Lower leg skin (tissue), 4 donors: ENCODE measurements around the gene P2RX4. TPM values are rescaled to one million over a fixed set of nuclear protein-coding genes. Genes with fewer than 3 reads are reported as not detected.

Experiments used
- DNase-seq, 2 donors: peaks; one replicate each; pipeline ENCODE4 v3.0.0-alpha.2; 2019; ENCODE audit warnings: low spot score in 2 of 2
- H3K4me3 ChIP-seq: fragments of 200-600 bp; sonication (generic); 2 replicates; pipeline ENCODE4 v1.5.1; 2017; ENCODE audit warnings: mild to moderate bottlenecking, low read depth; ENCODE audit not compliant: poor library complexity, severe bottlenecking
- POLR2A ChIP-seq, 2 donors: fragments of 450-650 bp; IDR thresholded peaks; one replicate each; pipeline ENCODE4 v1.6.1; 2016 to 2017; ENCODE audit warnings: antibody characterized with exemption in 2 of 2, mild to moderate bottlenecking in 1 of 2, moderate library complexity in 1 of 2
- WGBS, 2 donors: methylation state at CpG; one replicate each; pipeline ENCODE4 v1.1.5; 2018; 5-methylcytosine and 5-hydroxymethylcytosine counted together
- intact Hi-C: fragments of 100-400 bp; cut with DNase I; formaldehyde crosslinking; loops from one replicate; pipeline ENCODE4 v1.15.0; 2023; ENCODE audit warnings: low total_unique reads
- total RNA-seq, 4 donors: library from RNA; depleted of rRNA; stranded (reverse); fragments of >200 nt; gene quantifications; one replicate each; pipeline ENCODE4 v1.1.0, GENCODE V29; 2016
- TF ChIP-seq, protein P1 (sequence below), 3 donors: fragments of 450-650 bp; IDR thresholded peaks; one replicate each; pipeline ENCODE4 v1.5.1; 2016; ENCODE audit warnings: antibody characterized with exemption in 3 of 3, mild to moderate bottlenecking in 3 of 3, moderate library complexity in 2 of 3

The P2RX4 gene
- total RNA-seq, 4 donors from 2014 or later = 19.4 to 38.0 (median 24.2) TPM

GRCh38 chr12:121238604-121239350 lies 28.8 kb downstream of the P2RX4 start:
- DNase-seq = no peak
- TF ChIP-seq, protein P1, sequence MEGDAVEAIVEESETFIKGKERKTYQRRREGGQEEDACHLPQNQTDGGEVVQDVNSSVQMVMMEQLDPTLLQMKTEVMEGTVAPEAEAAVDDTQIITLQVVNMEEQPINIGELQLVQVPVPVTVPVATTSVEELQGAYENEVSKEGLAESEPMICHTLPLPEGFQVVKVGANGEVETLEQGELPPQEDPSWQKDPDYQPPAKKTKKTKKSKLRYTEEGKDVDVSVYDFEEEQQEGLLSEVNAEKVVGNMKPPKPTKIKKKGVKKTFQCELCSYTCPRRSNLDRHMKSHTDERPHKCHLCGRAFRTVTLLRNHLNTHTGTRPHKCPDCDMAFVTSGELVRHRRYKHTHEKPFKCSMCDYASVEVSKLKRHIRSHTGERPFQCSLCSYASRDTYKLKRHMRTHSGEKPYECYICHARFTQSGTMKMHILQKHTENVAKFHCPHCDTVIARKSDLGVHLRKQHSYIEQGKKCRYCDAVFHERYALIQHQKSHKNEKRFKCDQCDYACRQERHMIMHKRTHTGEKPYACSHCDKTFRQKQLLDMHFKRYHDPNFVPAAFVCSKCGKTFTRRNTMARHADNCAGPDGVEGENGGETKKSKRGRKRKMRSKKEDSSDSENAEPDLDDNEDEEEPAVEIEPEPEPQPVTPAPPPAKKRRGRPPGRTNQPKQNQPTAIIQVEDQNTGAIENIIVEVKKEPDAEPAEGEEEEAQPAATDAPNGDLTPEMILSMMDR (IDR thresholded peaks at IDR 0.05) = no peak
- TF ChIP-seq POLR2A (IDR thresholded peaks at IDR 0.05) = no peak
- intact Hi-C loops = no loop called here
- no peak overlapping the region for H3K4me3 ChIP-seq
- WGBS, 2 donors = 62 to 67% methylated on average over 7 of the region's 7 CpGs

DNA sequence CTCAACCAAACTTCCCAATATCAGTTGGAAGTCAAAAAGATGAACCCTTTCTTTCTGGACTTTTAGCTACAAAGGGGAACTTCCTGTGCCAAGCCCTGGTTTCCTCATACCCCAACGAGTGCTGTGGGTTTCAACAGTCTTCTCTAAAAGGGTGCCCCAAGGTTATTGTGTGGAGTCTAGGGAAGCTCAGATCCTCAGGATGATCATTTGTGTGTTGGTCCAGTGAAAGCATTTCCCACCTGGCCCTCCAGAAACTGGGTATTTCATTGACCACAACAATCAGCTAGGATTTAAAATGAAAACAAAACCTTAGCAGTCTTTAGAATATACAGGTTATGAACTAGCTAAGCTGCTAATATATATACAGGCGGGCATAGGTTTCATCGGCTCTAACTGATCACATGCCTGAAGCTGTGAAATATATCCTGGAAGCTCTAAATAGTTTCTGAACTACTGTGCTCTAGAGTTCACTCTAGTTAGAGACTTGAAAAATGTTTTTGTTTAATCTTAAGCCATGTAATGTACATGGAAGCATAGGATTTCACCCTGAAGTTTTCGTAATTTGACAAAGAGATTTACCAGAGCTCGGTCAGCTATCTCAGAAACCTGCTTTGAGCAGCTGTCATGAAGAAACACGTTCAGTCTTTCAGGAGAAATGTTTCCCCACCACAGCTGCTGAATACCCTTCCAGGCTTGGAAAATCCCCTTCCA lies 29.6 kb downstream of the P2RX4 start:
- 68 to 74% methylated on average over 6 of the region's 6 CpGs for WGBS, 2 donors
- intact Hi-C loops = no loop called here
- DNase-seq = no peak
- TF ChIP-seq POLR2A (IDR thresholded peaks at IDR 0.05) = no peak
- TF ChIP-seq, protein P1 (IDR thresholded peaks at IDR 0.05) = no peak
- no peak overlapping the region for H3K4me3 ChIP-seq

GRCh38 chr12:121240062-121240420 lies 30.1 kb downstream of the P2RX4 start:
- 68 to 75% methylated on average over 7 of the region's 7 CpGs for whole genome bisulfite sequencing, 2 donors
- H3K4me3 ChIP-seq = no peak overlapping the region
- no peak for DNase-seq
- no peak for TF ChIP-seq POLR2A (IDR thresholded peaks at IDR 0.05)
- TF ChIP-seq, protein P1 (IDR thresholded peaks at IDR 0.05) = no peak
- intact Hi-C loops = no loop called here

DNA sequence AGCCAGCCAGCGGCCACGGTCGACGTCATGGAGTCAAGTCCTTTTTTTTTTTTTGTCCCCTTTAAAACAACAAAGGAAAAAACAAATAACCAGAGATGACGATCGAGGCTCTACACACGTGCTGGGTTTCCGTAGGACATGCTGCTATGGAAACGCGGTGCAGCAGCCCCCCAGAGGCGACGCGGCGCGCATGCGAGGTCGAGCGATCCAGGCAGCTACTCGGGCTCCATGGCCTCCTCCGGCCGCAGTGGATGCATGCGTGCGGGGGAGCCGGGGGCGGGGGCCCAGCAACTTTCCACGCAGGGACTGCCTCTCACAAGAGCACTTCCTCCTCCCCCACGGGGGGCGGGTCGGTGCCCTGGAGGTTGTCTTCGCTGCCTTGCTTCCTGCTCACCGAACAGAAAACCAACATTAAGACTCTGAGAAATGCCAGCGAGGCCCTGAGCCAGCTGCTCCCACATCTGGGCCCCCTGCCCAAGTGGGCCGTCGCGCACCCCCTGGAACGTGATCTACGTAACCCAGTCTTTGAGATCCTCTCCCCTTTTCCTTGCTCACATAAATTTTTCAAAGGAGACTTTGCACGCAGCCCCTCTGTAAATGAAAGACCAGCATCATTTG lies 30.7 kb downstream of the P2RX4 start:
- peak; percentile 43 to 94 for DNase-seq
- TF ChIP-seq, protein P1 (IDR thresholded peaks at IDR 0.05) = no peak
- no peak for TF ChIP-seq POLR2A (IDR thresholded peaks at IDR 0.05)
- intact Hi-C loops = no loop called here
- 43 to 50% methylated on average over 37 to 38 of the region's 38 CpGs for WGBS, 2 donors
- no peak overlapping the region for H3K4me3 ChIP-seq

GRCh38 chr12:121241156-121241970 lies 31.4 kb downstream of the P2RX4 start:
- H3K4me3 ChIP-seq = no peak overlapping the region
- intact Hi-C loops = no loop called here
- TF ChIP-seq POLR2A (IDR thresholded peaks at IDR 0.05) = no peak
- TF ChIP-seq, protein P1 (IDR thresholded peaks at IDR 0.05) = no peak
- no peak for DNase-seq
- 73 to 77% methylated on average over 16 to 17 of the region's 17 CpGs for WGBS, 2 donors
